ENCODE data around the gene APRT. TPM values are rescaled to one million over a fixed set of nuclear protein-coding genes. Genes with fewer than 3 reads are reported as not detected.

Gene APRT
- total and polyA plus RNA-seq, 2 of the 4 experiments (the other 2 are of a cell fraction): 40.5 to 157 TPM

GRCh38 chr16:88820385-88821025, 8.8 kb upstream of the APRT start:
- dilution Hi-C loops (cut with HindIII; ENCODE audit: low sequenced_read_pairs, unreplicated experiment): no loop called here
- TF ChIP-seq MAFK (IDR thresholded peaks at IDR 0.05; ENCODE audit: low read depth, low read length) (no peak), SMC3 (IDR thresholded peaks at IDR 0.05; ENCODE audit: low read depth, low read length) (no peak), FOS (IDR thresholded peaks at IDR 0.05; ENCODE audit: low read depth, low read length) (no peak), POLR2A (IDR thresholded peaks at IDR 0.05; ENCODE audit: low read depth, low read length) (no peak), MXI1 (IDR thresholded peaks at IDR 0.05; ENCODE audit: borderline replicate concordance, low read depth, low read length) (no peak)
- H4K20me1 ChIP-seq (ENCODE audit: insufficient read depth, low read length): no peaks in the 10 kb centered on the region
- H2BK120ac ChIP-seq (ENCODE audit: low read depth, low read length): no peak overlapping the region
- H3K27ac ChIP-seq (ENCODE audit: insufficient read depth, low read length): no peak overlapping the region
- ChIA-PET CTCF (no interaction called here), POLR2A (ENCODE audit: unreplicated experiment) (no interaction called here)
- H4K8ac ChIP-seq (ENCODE audit: low read depth in 2 of 2, low read length in 2 of 2): no peak overlapping the region
- WGBS, 2 experiments (ENCODE audit: extremely low coverage in 2 of 2, insufficient read length in 1 of 2): 66% methylated on average over 3 of the region's 20 CpGs; no CpG with 5 or more reads in 1 of the 2 experiments
- peaks cover 5% of the 10 kb centered on the region for H3K9me1 ChIP-seq (ENCODE audit: insufficient read depth, low read length)
- no peak overlapping the region for H2AK5ac ChIP-seq (ENCODE audit: low read depth, low read length)
- no peak overlapping the region for H3K4ac ChIP-seq (ENCODE audit: low read depth, low read length)
- intact Hi-C loops (cut with micrococcal nuclease): no loop called here
- no peak overlapping the region for H3K18ac ChIP-seq (ENCODE audit: low read depth, low read length)
- H2BK15ac ChIP-seq (ENCODE audit: low read depth, low read length): no peak overlapping the region
- peaks cover 17% of the 10 kb centered on the region; the same call in 1 of the 2 replicates for H3K36me3 ChIP-seq (ENCODE audit: control insufficient read depth, insufficient read depth, low read length)
- no peaks in the 10 kb centered on the region for H3K79me1 ChIP-seq (ENCODE audit: low read depth in 1 of 2, low read length in 2 of 2)
- no peak for ATAC-seq (ENCODE audit: low read depth)
- peaks cover 12% of the 10 kb centered on the region for H3K4me1 ChIP-seq (ENCODE audit: control insufficient read depth, insufficient read depth, low read length)
- H3K27me3 ChIP-seq (ENCODE audit: control insufficient read depth, insufficient read depth, low read length): no peaks in the 10 kb centered on the region
- no peak for DNase-seq
- H2AK9ac ChIP-seq (replicated peaks; ENCODE audit: low read depth, low read length, poor library complexity): no peak overlapping the region
- H3K9ac ChIP-seq (ENCODE audit: low read depth, low read length): no peak overlapping the region
- H3K56ac ChIP-seq (ENCODE audit: extremely low read depth, insufficient read depth, low read length): no peak overlapping the region
- in situ Hi-C loops (cut with MboI; ENCODE audit: low sequenced_read_pairs): no loop called here
- BruUV-seq (replicated peaks): no TSS peak
- H4K5ac ChIP-seq (ENCODE audit: low read depth, low read length): no peak overlapping the region
- H3K9me3 ChIP-seq (ENCODE audit: control insufficient read depth, insufficient read depth, low read length): no peaks in the 10 kb centered on the region
- H2BK20ac ChIP-seq (ENCODE audit: low read depth, low read length): no peak overlapping the region
- H3K14ac ChIP-seq (replicated peaks; ENCODE audit: low read depth, low read length): no peak overlapping the region
- H2AFZ ChIP-seq (replicated peaks; ENCODE audit: low read length, poor library complexity): no peak overlapping the region
- no peak overlapping the region for H3K23ac ChIP-seq (ENCODE audit: low read depth, low read length)
- no peak overlapping the region for H2BK5ac ChIP-seq (ENCODE audit: low read depth, low read length, poor library complexity, severe bottlenecking)
- H3K4me3 ChIP-seq (ENCODE audit: insufficient read depth, low read depth, low read length): no peak overlapping the region
- no peak overlapping the region for H3K4me2 ChIP-seq (ENCODE audit: low read depth, low read length)
- no peak overlapping the region for H4K91ac ChIP-seq (ENCODE audit: insufficient read depth, low read depth, low read length)

Data from IMR-90 (cell line).